ENCODE measurements around the gene RBP3. TPM values are rescaled to one million over a fixed set of nuclear protein-coding genes. Genes with fewer than 3 reads are reported as not detected.

Gene RBP3
- total RNA-seq, 1 donor from 2014 or later = not detected

DNA sequence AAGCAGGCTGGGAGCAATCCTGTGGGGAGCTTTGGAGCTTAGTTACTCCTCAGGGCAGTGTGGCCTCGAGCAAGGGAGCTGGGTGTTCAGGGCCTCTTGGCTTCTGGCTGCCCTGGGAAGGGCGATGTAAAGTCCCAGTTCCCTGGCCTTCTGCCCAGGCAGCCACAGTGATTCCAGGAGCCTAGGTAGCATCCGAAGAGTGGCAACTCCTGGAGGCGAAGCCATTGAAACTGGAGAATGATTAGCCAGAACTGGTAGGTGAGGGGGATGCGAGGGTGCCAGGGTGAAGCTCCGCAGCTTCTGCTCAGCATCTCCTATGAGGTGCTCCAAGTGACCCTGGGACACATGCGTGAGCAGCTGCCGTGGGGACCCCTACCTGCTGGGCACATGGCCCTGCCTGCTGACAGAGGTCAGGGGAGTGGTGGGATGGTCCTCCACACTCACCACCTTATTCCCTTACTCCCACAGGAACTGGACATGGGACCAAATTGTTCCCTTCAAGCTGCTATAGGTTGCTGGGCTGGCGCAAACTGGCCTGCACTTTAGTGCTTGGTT lies 33.7 kb upstream of the RBP3 start:
- peaks cover 2% of the 10 kb centered on the region for H3K27me3 Mint-ChIP-seq (ENCODE audit: insufficient read depth, low read depth)
- H3K9ac ChIP-seq = no peak overlapping the region

GRCh38 chr10:47315421-47315820 lies 32.7 kb upstream of the RBP3 start:
- peaks cover 2% of the 10 kb centered on the region for H3K27me3 Mint-ChIP-seq (ENCODE audit: insufficient read depth, low read depth)
- no peaks in the 10 kb centered on the region for H3K36me3 ChIP-seq

More for the DNA sequence above, 33.7 kb upstream of the RBP3 start:
- no peak for DNase-seq (ENCODE audit: low spot score)
- H3K27me3 ChIP-seq = no peaks in the 10 kb centered on the region
- no peak for TF ChIP-seq EZH2 (IDR thresholded peaks at IDR 0.05)
- TF ChIP-seq EZH2phosphoT487 (IDR thresholded peaks at IDR 0.05) = no peak
- TF ChIP-seq, protein P1, sequence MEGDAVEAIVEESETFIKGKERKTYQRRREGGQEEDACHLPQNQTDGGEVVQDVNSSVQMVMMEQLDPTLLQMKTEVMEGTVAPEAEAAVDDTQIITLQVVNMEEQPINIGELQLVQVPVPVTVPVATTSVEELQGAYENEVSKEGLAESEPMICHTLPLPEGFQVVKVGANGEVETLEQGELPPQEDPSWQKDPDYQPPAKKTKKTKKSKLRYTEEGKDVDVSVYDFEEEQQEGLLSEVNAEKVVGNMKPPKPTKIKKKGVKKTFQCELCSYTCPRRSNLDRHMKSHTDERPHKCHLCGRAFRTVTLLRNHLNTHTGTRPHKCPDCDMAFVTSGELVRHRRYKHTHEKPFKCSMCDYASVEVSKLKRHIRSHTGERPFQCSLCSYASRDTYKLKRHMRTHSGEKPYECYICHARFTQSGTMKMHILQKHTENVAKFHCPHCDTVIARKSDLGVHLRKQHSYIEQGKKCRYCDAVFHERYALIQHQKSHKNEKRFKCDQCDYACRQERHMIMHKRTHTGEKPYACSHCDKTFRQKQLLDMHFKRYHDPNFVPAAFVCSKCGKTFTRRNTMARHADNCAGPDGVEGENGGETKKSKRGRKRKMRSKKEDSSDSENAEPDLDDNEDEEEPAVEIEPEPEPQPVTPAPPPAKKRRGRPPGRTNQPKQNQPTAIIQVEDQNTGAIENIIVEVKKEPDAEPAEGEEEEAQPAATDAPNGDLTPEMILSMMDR (IDR thresholded peaks at IDR 0.05) = no peak
- no peaks in the 10 kb centered on the region for H4K20me1 ChIP-seq (ENCODE audit: low read depth)
- no peak overlapping the region for H3K4me2 ChIP-seq
- H3F3A ChIP-seq (ENCODE audit: low read depth) = no peaks in the 10 kb centered on the region
- H3K4me3 Mint-ChIP-seq = no peak overlapping the region
- peaks cover 3% of the 10 kb centered on the region for H3K9me3 Mint-ChIP-seq
- H3K36me3 Mint-ChIP-seq = peaks cover 4% of the 10 kb centered on the region
- H3K4me3 ChIP-seq = no peak overlapping the region
- H3K79me2 ChIP-seq (ENCODE audit: low read depth) = no peaks in the 10 kb centered on the region
- no peak overlapping the region for H3K27ac ChIP-seq
- no peak overlapping the region for H3K27ac Mint-ChIP-seq
- H3K9me3 ChIP-seq (ENCODE audit: low read depth) = no peaks in the 10 kb centered on the region
- no peak overlapping the region for H2AFZ ChIP-seq (replicated peaks)
- H3K36me3 ChIP-seq = no peaks in the 10 kb centered on the region
- H3K4me1 ChIP-seq = no peaks in the 10 kb centered on the region
- peaks cover 7% of the 10 kb centered on the region for H3K4me1 Mint-ChIP-seq

DNA sequence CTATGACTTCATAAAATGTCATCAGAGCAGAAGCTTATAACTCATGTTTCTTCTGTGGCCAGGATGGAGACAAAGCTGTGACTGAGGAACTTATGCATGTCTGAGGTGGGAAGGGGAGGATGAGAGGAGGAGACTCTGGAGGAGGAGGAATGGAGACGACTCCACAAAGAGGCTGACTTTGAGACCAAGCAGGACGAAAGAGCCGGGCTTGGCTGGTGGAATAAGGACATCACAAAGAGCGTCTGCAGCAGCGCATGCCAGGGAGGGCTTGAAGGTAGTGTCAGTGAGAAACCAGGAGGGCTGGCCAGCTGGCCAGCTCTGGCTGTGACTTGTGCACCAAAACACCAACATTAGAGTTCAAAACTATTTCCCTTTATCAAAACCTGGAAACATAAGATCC lies 32.0 kb upstream of the RBP3 start:
- no peak for DNase-seq (ENCODE audit: low spot score)
- Histone ChIP-seq H3K36me3 (no peaks in the 10 kb centered on the region), H4K20me1 (ENCODE audit: low read depth) (no peaks in the 10 kb centered on the region), H3F3A (ENCODE audit: low read depth) (no peaks in the 10 kb centered on the region), H3K79me2 (ENCODE audit: low read depth) (no peaks in the 10 kb centered on the region), H3K4me1 (no peaks in the 10 kb centered on the region), H3K9me3 (ENCODE audit: low read depth) (no peaks in the 10 kb centered on the region), H3K4me2 (no peak overlapping the region), H3K9ac (no peak overlapping the region), H3K4me3 (no peak overlapping the region), H3K27me3 (no peaks in the 10 kb centered on the region), H2AFZ (replicated peaks) (no peak overlapping the region), H3K27ac (no peak overlapping the region)
- Mint-ChIP-seq H3K36me3 (peaks cover 1% of the 10 kb centered on the region), H3K9me3 (peaks cover 3% of the 10 kb centered on the region), H3K27me3 (ENCODE audit: insufficient read depth, low read depth) (peaks cover 2% of the 10 kb centered on the region), H3K4me1 (peaks cover 10% of the 10 kb centered on the region), H3K4me3 (no peak overlapping the region), H3K27ac (no peak overlapping the region)
- TF ChIP-seq EZH2 (IDR thresholded peaks at IDR 0.05) (no peak), EZH2phosphoT487 (IDR thresholded peaks at IDR 0.05) (no peak)
- TF ChIP-seq, protein P1 (IDR thresholded peaks at IDR 0.05) = no peak

More at GRCh38 chr10:47315421-47315820, 32.7 kb upstream of the RBP3 start:
- Histone ChIP-seq H3K9me3 (ENCODE audit: low read depth) (no peaks in the 10 kb centered on the region), H3K27ac (no peak overlapping the region), H3F3A (ENCODE audit: low read depth) (no peaks in the 10 kb centered on the region), H3K4me1 (no peaks in the 10 kb centered on the region), H3K4me3 (no peak overlapping the region), H2AFZ (replicated peaks) (no peak overlapping the region), H4K20me1 (ENCODE audit: low read depth) (no peaks in the 10 kb centered on the region), H3K9ac (no peak overlapping the region), H3K27me3 (no peaks in the 10 kb centered on the region), H3K4me2 (no peak overlapping the region), H3K79me2 (ENCODE audit: low read depth) (no peaks in the 10 kb centered on the region)
- TF ChIP-seq EZH2phosphoT487 (IDR thresholded peaks at IDR 0.05) (no peak), EZH2 (IDR thresholded peaks at IDR 0.05) (no peak)
- TF ChIP-seq, protein P1 (IDR thresholded peaks at IDR 0.05) = no peak
- Mint-ChIP-seq H3K27ac (no peak overlapping the region), H3K9me3 (peaks cover 3% of the 10 kb centered on the region), H3K4me1 (peaks cover 7% of the 10 kb centered on the region), H3K36me3 (peaks cover 4% of the 10 kb centered on the region), H3K4me3 (no peak overlapping the region)
- no peak for DNase-seq (ENCODE audit: low spot score)
